Measurements from ENCODE around the gene ATP5MC3.

ATP5MC3 gene

DNA sequence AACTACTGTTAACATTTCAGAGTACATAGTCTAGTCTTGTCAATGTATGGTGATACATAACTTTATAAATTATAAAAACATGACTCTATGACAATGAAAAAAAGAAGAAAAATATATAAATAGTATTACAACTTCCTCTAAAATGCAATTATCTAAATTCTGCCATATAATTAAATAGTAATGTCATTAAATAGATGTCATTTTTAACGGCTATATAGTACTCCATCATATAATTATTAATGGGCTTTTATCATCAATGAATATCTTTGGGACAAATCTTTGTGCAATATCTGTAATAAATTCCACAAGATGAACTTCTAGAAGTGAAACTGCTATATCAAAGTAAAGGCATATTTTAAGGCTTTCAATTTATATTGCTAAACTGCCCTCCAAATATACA, 38.3 kb downstream of the ATP5MC3 start:
- peaks cover 0 to 6% of the 10 kb centered on the region in 2 donors for H3K4me1 ChIP-seq (ENCODE audit: control insufficient read depth in 1 of 2, insufficient read depth in 2 of 2, low read length in 2 of 2)
- H3K4me3 ChIP-seq (ENCODE audit: low read depth in 1 of 2, low read length in 2 of 2): no peak overlapping the region
- H3K27me3 ChIP-seq (ENCODE audit: low read depth, low read length): no peaks in the 10 kb centered on the region
- no peaks in the 10 kb centered on the region for H3K9me3 ChIP-seq (ENCODE audit: control insufficient read depth in 1 of 2, low read length in 2 of 2)
- no peak overlapping the region for H3K27ac ChIP-seq (ENCODE audit: low read length)
- H3K36me3 ChIP-seq (ENCODE audit: control insufficient read depth in 1 of 2, insufficient read depth in 2 of 2, low read length in 2 of 2): no peaks in the 10 kb centered on the region

DNA sequence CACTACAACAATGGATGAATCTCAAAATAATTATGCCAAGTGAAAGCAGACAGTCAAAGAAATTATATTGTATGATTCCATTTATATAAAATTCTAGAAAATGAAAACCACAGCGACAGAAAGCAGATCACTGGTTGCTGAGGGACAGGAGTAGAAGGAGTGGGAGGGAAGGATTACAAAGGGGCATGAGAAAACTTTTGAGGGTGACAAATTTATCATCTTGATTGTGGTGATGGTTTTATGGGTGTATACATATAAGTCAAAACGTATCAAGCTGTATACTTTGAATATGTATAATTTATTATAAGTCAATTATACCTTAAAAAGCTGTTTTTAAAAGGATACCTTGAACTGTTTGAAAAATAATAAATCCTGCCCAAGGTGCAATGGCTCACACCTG, 41.2 kb downstream of the ATP5MC3 start:
- H3K4me1 ChIP-seq (ENCODE audit: control insufficient read depth in 1 of 2, insufficient read depth in 2 of 2, low read length in 2 of 2): peaks cover 0 to 2% of the 10 kb centered on the region in 2 donors
- H3K27ac ChIP-seq (ENCODE audit: low read length): no peak overlapping the region
- H3K9me3 ChIP-seq (ENCODE audit: control insufficient read depth in 1 of 2, low read length in 2 of 2): no peaks in the 10 kb centered on the region

DNA sequence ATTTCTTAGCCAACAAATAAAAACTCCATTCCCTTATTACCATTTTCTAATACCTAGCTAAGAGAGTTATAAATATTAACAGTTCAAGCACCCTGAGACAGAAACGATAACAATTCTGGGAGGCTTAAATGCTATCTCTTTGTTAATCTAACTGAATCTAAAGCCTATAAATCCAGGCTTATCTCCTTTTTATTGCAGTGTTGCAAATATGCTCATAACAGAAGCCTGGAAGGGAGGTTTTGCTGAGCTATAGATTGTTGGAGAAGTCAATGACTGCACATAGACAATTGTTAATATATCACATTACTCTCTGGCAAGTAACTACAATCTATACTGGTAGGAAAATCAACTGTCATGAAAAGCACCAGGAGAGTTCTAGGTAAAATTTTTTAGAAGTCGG, 43.7 kb downstream of the ATP5MC3 start:
- Histone ChIP-seq H3K27ac (ENCODE audit: low read length) (no peak overlapping the region), H3K36me3 (ENCODE audit: control insufficient read depth in 1 of 2, insufficient read depth in 2 of 2, low read length in 2 of 2) (peaks cover 0 to 2% of the 10 kb centered on the region in 2 donors), H3K4me3 (ENCODE audit: low read depth in 1 of 2, low read length in 2 of 2) (no peak overlapping the region), H3K4me1 (ENCODE audit: control insufficient read depth in 1 of 2, insufficient read depth in 2 of 2, low read length in 2 of 2) (no peaks in the 10 kb centered on the region), H3K9me3 (ENCODE audit: control insufficient read depth in 1 of 2, low read length in 2 of 2) (no peaks in the 10 kb centered on the region), H3K27me3 (ENCODE audit: low read depth, low read length) (no peaks in the 10 kb centered on the region)

More for the DNA sequence above, 41.2 kb downstream of the ATP5MC3 start:
- no peak overlapping the region for H3K4me3 ChIP-seq (ENCODE audit: low read depth in 1 of 2, low read length in 2 of 2)
- H3K36me3 ChIP-seq (ENCODE audit: control insufficient read depth in 1 of 2, insufficient read depth in 2 of 2, low read length in 2 of 2): no peaks in the 10 kb centered on the region
- H3K27me3 ChIP-seq (ENCODE audit: low read depth, low read length): no peaks in the 10 kb centered on the region

DNA sequence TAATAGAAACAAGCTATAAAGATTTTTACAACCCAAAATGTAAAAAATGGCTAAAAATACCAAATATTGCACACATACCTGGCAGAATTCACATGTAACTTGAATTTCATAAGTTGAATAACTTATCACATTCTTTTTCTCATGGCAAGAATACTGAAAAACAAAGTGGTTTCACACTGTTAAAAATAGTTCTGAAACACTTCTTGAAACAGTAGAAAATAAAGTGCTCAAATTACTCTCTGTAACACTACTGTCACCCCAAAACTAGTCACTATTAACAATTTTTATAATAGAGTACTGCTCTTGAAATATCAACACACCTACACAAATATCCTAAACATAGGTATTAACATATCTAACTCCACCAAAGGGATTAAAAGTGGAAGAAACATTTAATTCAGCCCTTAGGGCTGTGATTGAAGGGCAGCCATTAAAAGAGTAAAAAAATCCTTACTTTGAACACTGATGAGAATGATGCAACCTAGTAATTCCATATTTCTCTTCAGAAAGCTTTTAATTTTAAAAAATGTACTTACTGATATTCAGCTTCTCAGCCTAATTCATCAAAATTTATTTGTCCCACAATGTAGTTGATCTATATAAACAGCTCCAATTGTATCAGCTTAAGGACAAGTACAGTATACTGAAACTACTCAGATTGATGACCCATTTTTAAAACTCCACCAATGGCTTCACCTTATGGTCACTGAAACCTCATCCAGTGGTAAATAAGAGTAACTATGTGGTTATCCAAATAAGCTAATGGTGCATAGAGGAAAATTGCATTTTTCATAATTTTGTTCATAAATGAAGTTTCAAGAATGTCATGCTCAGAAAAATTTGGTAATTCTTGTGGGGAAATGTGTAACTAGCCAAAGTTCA, 44.9 kb downstream of the ATP5MC3 start:
- H3K4me3 ChIP-seq (ENCODE audit: low read depth in 1 of 2, low read length in 2 of 2): no peak overlapping the region
- H3K27me3 ChIP-seq (ENCODE audit: low read depth, low read length): no peaks in the 10 kb centered on the region
- H3K27ac ChIP-seq (ENCODE audit: low read length): no peak overlapping the region
- H3K9me3 ChIP-seq (ENCODE audit: control insufficient read depth in 1 of 2, low read length in 2 of 2): no peaks in the 10 kb centered on the region
- H3K36me3 ChIP-seq (ENCODE audit: control insufficient read depth in 1 of 2, insufficient read depth in 2 of 2, low read length in 2 of 2): peaks cover 0 to 2% of the 10 kb centered on the region in 2 donors
- no peaks in the 10 kb centered on the region for H3K4me1 ChIP-seq (ENCODE audit: control insufficient read depth in 1 of 2, insufficient read depth in 2 of 2, low read length in 2 of 2)

DNA sequence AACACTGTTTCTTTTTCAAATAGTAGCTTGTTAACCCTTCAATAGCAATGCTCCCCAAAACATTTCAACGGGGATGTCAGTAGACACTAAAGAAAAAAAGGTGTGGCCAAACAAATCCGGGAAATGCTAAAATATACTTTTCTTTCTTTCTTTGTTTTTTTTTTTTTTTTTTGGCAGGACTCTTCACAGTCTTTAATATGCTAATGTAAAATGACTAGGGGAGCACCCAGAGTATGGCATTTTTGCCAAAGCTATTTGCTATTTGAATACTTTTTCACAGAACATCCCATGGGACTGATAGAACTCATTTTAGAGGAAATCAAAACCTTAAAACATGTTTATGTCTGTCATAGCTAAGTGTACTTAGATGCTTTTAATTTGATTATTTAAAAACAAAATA, 45.6 kb downstream of the ATP5MC3 start:
- Histone ChIP-seq H3K36me3 (ENCODE audit: control insufficient read depth in 1 of 2, insufficient read depth in 2 of 2, low read length in 2 of 2) (peaks cover 0 to 2% of the 10 kb centered on the region in 2 donors), H3K9me3 (ENCODE audit: control insufficient read depth in 1 of 2, low read length in 2 of 2) (no peaks in the 10 kb centered on the region), H3K4me1 (ENCODE audit: control insufficient read depth in 1 of 2, insufficient read depth in 2 of 2, low read length in 2 of 2) (peaks cover 0 to 3% of the 10 kb centered on the region in 2 donors), H3K27ac (ENCODE audit: low read length) (no peak overlapping the region), H3K27me3 (ENCODE audit: low read depth, low read length) (no peaks in the 10 kb centered on the region), H3K4me3 (ENCODE audit: low read depth in 1 of 2, low read length in 2 of 2) (no peak overlapping the region)

DNA sequence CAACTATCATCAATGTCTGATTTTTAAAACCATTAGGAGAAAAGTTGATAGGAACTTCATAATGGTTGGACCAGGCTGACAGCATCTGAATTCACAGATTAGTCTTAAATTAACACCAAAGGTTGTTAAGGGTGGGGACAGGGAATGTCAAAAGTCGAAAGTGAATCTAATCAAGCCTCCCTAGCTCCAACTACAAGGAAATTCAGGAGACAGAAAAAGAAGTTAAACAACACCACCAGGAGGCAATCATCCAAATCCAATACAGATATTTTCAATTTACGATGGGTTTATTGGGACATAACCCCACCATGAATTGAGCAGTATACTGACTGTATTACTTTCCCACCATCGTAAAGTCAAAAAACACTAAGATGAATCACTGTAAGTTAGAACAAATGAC, 46.3 kb downstream of the ATP5MC3 start:
- Histone ChIP-seq H3K4me3 (ENCODE audit: low read depth in 1 of 2, low read length in 2 of 2) (no peak overlapping the region), H3K27me3 (ENCODE audit: low read depth, low read length) (no peaks in the 10 kb centered on the region), H3K27ac (ENCODE audit: low read length) (no peak overlapping the region), H3K9me3 (ENCODE audit: control insufficient read depth in 1 of 2, low read length in 2 of 2) (no peaks in the 10 kb centered on the region), H3K4me1 (ENCODE audit: control insufficient read depth in 1 of 2, insufficient read depth in 2 of 2, low read length in 2 of 2) (peaks cover 0 to 3% of the 10 kb centered on the region in 2 donors), H3K36me3 (ENCODE audit: control insufficient read depth in 1 of 2, insufficient read depth in 2 of 2, low read length in 2 of 2) (peaks cover 0 to 2% of the 10 kb centered on the region in 2 donors)

DNA sequence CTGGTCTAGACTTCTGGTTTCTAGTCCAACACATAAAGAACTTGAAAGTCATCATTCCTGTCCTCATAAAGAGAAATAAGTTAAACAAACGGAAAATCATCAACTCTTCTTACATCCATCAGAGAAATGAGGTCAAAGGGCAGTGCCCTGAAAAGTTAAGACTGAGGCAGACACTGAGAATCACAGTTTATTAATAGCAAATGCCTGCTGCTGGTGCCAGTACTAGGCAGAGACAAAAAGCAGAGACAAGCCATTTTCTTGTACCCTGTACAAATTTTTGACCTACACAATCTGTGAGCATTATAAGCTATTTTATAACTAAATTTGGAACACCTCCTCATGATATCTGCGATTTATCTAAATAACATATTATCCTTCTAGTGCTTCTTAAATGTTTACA, 50.3 kb downstream of the ATP5MC3 start:
- Histone ChIP-seq H3K36me3 (ENCODE audit: control insufficient read depth in 1 of 2, insufficient read depth in 2 of 2, low read length in 2 of 2) (peaks cover 3 to 16% of the 10 kb centered on the region in 2 donors), H3K27ac (ENCODE audit: low read length) (no peak overlapping the region), H3K4me3 (ENCODE audit: low read depth in 1 of 2, low read length in 2 of 2) (no peak overlapping the region), H3K4me1 (ENCODE audit: control insufficient read depth in 1 of 2, insufficient read depth in 2 of 2, low read length in 2 of 2) (peaks cover 0 to 3% of the 10 kb centered on the region in 2 donors), H3K27me3 (ENCODE audit: low read depth, low read length) (no peaks in the 10 kb centered on the region), H3K9me3 (ENCODE audit: control insufficient read depth in 1 of 2, low read length in 2 of 2) (no peaks in the 10 kb centered on the region)

DNA sequence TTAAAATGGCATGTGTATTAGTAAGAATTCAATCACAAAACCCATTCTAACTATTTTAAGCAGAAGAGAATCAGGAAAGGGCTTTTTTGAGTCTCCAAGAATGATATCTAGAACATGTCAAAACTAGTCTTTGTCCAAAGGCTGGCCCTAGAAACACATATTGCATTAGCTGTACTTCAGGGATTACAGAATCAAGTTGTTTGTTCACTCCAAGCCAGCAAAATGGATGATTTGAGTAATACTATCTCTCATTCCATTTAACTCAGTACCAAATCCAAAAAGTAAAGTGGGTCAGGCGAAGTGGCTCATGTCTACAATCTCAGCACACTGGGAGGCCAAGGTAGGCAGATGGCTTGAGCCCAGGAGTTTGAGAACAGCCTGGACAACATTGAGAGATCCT, 54.8 kb downstream of the ATP5MC3 start:
- H3K9me3 ChIP-seq (ENCODE audit: control insufficient read depth in 1 of 2, low read length in 2 of 2): no peaks in the 10 kb centered on the region
- H3K36me3 ChIP-seq (ENCODE audit: control insufficient read depth in 1 of 2, insufficient read depth in 2 of 2, low read length in 2 of 2): peaks cover 3 to 14% of the 10 kb centered on the region in 2 donors
- no peak overlapping the region for H3K27ac ChIP-seq (ENCODE audit: low read length)
- H3K4me1 ChIP-seq (ENCODE audit: control insufficient read depth in 1 of 2, insufficient read depth in 2 of 2, low read length in 2 of 2): peaks cover 0 to 3% of the 10 kb centered on the region in 2 donors
- no peak overlapping the region for H3K4me3 ChIP-seq (ENCODE audit: low read depth in 1 of 2, low read length in 2 of 2)
- no peaks in the 10 kb centered on the region for H3K27me3 ChIP-seq (ENCODE audit: low read depth, low read length)

Data from muscle layer of duodenum (tissue), 2 donors.